Measurements from ENCODE around the gene RBKS.

DNA sequence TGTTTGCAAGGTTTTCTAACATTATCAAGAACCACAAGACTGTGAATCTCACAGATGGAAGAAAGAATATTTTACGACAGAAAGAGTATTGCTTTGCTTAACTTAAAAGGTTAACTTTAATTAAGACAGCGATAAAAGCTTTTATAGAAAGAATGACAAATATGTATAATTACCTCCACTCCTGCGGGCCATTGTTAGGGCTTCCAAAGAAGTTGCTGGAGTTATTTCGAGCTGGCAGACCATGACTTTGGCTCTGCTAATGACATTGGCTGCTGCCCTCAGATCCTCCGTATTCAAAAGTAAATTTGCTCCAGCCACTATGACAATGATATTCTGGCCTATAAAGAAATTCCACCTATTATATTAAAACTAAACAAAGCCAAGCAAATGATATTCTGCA is 47.3 kb downstream of the RBKS start:
- TF ChIP-seq POLR2A (IDR thresholded peaks at IDR 0.05; ENCODE audit: control extremely low read depth in 1 of 2, low read depth in 2 of 2, low read length in 2 of 2) (no peak), ZNF274 (IDR thresholded peaks at IDR 0.05; ENCODE audit: borderline replicate concordance, extremely low read depth, low read length) (no peak), POLR2AphosphoS5 (IDR thresholded peaks at IDR 0.05; ENCODE audit: low read depth, low read length) (no peak), CHD1 (IDR thresholded peaks at IDR 0.05; ENCODE audit: low read depth, low read length) (no peak), CTBP2 (IDR thresholded peaks at IDR 0.05; ENCODE audit: borderline replicate concordance, insufficient read depth, insufficient read length, low read length) (no peak), EZH2 (IDR thresholded peaks at IDR 0.05; ENCODE audit: low read depth, low read length, severe bottlenecking) (no peak), SIN3A (conservative IDR thresholded peaks at IDR 0.05 in 1 of 2, IDR thresholded peaks at IDR 0.05 in 1 of 2; ENCODE audit: low read depth in 1 of 2, low read length in 2 of 2) (no peak), GABPA (IDR thresholded peaks at IDR 0.05; ENCODE audit: borderline replicate concordance, insufficient read depth, low read length) (no peak), TBP (IDR thresholded peaks at IDR 0.05; ENCODE audit: low read depth, low read length) (no peak)
- TF ChIP-seq, protein P1, sequence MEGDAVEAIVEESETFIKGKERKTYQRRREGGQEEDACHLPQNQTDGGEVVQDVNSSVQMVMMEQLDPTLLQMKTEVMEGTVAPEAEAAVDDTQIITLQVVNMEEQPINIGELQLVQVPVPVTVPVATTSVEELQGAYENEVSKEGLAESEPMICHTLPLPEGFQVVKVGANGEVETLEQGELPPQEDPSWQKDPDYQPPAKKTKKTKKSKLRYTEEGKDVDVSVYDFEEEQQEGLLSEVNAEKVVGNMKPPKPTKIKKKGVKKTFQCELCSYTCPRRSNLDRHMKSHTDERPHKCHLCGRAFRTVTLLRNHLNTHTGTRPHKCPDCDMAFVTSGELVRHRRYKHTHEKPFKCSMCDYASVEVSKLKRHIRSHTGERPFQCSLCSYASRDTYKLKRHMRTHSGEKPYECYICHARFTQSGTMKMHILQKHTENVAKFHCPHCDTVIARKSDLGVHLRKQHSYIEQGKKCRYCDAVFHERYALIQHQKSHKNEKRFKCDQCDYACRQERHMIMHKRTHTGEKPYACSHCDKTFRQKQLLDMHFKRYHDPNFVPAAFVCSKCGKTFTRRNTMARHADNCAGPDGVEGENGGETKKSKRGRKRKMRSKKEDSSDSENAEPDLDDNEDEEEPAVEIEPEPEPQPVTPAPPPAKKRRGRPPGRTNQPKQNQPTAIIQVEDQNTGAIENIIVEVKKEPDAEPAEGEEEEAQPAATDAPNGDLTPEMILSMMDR (IDR thresholded peaks at IDR 0.05; ENCODE audit: control extremely low read depth in 1 of 3, insufficient read depth in 1 of 3, low read depth in 1 of 3, low read length in 3 of 3), result no peak
- TF ChIP-seq, protein P2, sequence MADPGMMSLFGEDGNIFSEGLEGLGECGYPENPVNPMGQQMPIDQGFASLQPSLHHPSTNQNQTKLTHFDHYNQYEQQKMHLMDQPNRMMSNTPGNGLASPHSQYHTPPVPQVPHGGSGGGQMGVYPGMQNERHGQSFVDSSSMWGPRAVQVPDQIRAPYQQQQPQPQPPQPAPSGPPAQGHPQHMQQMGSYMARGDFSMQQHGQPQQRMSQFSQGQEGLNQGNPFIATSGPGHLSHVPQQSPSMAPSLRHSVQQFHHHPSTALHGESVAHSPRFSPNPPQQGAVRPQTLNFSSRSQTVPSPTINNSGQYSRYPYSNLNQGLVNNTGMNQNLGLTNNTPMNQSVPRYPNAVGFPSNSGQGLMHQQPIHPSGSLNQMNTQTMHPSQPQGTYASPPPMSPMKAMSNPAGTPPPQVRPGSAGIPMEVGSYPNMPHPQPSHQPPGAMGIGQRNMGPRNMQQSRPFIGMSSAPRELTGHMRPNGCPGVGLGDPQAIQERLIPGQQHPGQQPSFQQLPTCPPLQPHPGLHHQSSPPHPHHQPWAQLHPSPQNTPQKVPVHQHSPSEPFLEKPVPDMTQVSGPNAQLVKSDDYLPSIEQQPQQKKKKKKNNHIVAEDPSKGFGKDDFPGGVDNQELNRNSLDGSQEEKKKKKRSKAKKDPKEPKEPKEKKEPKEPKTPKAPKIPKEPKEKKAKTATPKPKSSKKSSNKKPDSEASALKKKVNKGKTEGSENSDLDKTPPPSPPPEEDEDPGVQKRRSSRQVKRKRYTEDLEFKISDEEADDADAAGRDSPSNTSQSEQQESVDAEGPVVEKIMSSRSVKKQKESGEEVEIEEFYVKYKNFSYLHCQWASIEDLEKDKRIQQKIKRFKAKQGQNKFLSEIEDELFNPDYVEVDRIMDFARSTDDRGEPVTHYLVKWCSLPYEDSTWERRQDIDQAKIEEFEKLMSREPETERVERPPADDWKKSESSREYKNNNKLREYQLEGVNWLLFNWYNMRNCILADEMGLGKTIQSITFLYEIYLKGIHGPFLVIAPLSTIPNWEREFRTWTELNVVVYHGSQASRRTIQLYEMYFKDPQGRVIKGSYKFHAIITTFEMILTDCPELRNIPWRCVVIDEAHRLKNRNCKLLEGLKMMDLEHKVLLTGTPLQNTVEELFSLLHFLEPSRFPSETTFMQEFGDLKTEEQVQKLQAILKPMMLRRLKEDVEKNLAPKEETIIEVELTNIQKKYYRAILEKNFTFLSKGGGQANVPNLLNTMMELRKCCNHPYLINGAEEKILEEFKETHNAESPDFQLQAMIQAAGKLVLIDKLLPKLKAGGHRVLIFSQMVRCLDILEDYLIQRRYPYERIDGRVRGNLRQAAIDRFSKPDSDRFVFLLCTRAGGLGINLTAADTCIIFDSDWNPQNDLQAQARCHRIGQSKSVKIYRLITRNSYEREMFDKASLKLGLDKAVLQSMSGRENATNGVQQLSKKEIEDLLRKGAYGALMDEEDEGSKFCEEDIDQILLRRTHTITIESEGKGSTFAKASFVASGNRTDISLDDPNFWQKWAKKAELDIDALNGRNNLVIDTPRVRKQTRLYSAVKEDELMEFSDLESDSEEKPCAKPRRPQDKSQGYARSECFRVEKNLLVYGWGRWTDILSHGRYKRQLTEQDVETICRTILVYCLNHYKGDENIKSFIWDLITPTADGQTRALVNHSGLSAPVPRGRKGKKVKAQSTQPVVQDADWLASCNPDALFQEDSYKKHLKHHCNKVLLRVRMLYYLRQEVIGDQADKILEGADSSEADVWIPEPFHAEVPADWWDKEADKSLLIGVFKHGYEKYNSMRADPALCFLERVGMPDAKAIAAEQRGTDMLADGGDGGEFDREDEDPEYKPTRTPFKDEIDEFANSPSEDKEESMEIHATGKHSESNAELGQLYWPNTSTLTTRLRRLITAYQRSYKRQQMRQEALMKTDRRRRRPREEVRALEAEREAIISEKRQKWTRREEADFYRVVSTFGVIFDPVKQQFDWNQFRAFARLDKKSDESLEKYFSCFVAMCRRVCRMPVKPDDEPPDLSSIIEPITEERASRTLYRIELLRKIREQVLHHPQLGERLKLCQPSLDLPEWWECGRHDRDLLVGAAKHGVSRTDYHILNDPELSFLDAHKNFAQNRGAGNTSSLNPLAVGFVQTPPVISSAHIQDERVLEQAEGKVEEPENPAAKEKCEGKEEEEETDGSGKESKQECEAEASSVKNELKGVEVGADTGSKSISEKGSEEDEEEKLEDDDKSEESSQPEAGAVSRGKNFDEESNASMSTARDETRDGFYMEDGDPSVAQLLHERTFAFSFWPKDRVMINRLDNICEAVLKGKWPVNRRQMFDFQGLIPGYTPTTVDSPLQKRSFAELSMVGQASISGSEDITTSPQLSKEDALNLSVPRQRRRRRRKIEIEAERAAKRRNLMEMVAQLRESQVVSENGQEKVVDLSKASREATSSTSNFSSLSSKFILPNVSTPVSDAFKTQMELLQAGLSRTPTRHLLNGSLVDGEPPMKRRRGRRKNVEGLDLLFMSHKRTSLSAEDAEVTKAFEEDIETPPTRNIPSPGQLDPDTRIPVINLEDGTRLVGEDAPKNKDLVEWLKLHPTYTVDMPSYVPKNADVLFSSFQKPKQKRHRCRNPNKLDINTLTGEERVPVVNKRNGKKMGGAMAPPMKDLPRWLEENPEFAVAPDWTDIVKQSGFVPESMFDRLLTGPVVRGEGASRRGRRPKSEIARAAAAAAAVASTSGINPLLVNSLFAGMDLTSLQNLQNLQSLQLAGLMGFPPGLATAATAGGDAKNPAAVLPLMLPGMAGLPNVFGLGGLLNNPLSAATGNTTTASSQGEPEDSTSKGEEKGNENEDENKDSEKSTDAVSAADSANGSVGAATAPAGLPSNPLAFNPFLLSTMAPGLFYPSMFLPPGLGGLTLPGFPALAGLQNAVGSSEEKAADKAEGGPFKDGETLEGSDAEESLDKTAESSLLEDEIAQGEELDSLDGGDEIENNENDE (IDR thresholded peaks at IDR 0.05; ENCODE audit: insufficient replicate concordance, low read length), result no peak
- TF ChIP-seq, protein P3, sequence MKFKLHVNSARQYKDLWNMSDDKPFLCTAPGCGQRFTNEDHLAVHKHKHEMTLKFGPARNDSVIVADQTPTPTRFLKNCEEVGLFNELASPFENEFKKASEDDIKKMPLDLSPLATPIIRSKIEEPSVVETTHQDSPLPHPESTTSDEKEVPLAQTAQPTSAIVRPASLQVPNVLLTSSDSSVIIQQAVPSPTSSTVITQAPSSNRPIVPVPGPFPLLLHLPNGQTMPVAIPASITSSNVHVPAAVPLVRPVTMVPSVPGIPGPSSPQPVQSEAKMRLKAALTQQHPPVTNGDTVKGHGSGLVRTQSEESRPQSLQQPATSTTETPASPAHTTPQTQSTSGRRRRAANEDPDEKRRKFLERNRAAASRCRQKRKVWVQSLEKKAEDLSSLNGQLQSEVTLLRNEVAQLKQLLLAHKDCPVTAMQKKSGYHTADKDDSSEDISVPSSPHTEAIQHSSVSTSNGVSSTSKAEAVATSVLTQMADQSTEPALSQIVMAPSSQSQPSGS (IDR thresholded peaks at IDR 0.05; ENCODE audit: low read length), result no peak

Measured in H1 (cell line).